ENCODE measurements around the gene GPC1.

GPC1 gene

DNA sequence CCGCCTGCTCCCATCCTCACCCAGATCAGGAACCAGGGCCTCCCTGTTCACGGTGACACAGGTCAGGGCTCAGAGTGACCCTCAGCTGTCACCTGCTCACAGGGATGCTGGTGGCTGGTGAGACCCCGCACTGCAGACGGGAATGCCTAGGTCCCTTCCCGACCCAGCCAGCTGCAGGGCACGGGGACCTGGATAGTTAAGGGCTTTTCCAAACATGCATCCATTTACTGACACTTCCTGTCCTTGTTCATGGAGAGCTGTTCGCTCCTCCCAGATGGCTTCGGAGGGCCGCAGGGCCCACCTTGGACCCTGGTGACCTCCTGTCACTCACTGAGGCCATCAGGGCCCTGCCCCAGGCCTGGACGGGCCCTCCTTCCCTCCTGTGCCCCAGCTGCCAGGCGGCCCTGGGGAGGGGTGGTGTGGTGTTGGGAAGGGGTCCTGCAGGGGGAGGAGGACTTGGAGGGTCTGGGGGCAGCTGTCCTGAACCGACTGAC lies 31.7 kb downstream of the GPC1 start:
- TF ChIP-seq, protein P1, sequence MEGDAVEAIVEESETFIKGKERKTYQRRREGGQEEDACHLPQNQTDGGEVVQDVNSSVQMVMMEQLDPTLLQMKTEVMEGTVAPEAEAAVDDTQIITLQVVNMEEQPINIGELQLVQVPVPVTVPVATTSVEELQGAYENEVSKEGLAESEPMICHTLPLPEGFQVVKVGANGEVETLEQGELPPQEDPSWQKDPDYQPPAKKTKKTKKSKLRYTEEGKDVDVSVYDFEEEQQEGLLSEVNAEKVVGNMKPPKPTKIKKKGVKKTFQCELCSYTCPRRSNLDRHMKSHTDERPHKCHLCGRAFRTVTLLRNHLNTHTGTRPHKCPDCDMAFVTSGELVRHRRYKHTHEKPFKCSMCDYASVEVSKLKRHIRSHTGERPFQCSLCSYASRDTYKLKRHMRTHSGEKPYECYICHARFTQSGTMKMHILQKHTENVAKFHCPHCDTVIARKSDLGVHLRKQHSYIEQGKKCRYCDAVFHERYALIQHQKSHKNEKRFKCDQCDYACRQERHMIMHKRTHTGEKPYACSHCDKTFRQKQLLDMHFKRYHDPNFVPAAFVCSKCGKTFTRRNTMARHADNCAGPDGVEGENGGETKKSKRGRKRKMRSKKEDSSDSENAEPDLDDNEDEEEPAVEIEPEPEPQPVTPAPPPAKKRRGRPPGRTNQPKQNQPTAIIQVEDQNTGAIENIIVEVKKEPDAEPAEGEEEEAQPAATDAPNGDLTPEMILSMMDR (IDR thresholded peaks at IDR 0.05; ENCODE audit: insufficient read depth, low read depth, low read length, missing control alignments): no peak
- no peak overlapping the region for H3K4me3 ChIP-seq (ENCODE audit: low read length)
- no peak for DNase-seq (ENCODE audit: low read depth)

DNA sequence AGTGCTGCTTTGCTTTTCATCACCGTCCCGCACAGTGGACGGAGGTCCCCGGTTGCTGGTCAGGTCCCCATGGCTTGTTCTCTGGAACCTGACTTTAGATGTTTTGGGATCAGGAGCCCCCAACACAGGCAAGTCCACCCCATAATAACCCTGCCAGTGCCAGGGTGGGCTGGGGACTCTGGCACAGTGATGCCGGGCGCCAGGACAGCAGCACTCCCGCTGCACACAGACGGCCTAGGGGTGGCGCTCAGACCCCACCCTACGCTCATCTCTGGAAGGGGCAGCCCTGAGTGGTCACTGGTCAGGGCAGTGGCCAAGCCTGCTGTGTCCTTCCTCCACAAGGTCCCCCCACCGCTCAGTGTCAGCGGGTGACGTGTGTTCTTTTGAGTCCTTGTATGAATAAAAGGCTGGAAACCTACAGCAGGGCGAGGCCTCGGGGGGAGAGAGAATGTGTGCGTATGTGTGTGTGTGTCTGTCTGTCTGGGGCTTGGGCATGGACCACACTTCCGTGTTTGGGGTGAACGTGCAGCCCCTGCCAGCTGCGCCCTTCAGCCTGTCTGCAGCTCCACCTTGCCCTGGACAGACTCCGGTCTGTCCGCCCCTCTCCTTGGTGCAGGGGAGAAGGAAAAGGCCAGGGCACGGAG lies 32.3 kb downstream of the GPC1 start:
- no peak for DNase-seq (ENCODE audit: low read depth)
- TF ChIP-seq, protein P1 (IDR thresholded peaks at IDR 0.05; ENCODE audit: insufficient read depth, low read depth, low read length, missing control alignments): no peak
- no peak overlapping the region for H3K4me3 ChIP-seq (ENCODE audit: low read length)

DNA sequence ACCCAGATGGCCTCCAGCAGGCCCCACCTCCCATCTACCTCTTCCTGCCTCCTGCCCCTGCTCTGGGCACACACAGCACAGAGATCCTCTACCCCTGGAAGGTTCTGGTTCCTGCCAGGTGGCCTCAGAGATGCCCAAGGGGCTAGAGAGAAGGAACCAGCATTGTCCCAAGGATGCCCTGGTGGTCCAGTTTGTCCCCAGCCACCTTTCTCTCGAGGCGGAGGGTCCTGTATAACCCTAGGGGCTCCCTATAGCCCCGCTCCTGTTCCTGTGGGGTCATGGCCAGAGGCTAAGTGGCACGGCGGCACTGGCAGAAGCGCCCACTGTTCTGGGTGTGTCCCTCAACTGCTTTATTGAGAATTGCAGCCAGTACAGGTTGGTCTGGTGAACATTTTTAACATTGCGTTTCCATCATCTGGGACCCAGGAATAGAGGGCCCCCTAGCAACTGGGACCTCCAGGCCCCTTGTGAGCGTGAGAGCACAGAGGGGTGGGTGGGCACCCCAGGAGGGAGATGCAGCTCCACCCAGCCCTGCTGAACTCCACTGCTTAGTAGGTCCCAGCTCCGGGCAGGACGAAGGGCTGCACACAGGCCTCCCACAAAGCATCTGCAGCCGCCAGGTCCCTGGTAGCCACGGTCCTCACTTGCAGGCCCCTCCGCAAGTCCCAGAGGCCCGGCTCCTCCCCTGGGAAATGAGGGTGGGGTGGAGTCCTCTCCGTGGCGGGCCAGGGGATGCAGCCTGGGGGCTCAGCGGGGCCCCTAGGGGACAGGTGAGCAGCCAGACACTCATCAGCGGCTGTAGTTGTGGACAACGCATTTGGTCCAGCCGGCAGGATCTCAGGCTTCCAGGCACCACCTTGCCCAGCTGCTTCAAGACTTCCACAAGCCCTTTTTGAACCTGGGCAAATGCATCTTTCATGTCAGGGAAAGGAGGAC lies 33.1 kb downstream of the GPC1 start:
- H3K4me3 ChIP-seq (ENCODE audit: low read length): no peak overlapping the region
- DNase-seq (ENCODE audit: low read depth): no peak
- TF ChIP-seq, protein P1 (IDR thresholded peaks at IDR 0.05; ENCODE audit: insufficient read depth, low read depth, low read length, missing control alignments): no peak

DNA sequence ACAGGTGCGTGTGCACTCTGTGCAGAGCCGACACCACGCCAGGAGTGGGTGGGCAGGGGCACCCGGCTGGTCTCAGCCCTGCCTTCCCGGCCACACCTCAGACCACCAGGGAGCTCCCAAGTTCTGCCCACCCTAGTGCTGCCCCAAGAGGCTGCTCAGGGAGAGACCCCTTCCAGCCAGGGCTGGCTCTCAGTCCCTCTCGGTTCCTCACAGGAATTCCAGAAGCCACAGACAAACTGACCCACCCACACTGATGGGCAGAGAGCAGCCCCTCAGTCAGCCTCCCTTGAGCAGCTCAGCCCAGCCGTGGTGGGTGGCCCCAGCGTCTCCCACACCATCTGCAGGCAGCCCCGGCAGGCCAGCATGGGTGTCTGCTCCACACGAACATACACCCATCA lies 33.8 kb downstream of the GPC1 start:
- H3K4me3 ChIP-seq (ENCODE audit: low read length): no peak overlapping the region
- DNase-seq (ENCODE audit: low read depth): no peak
- TF ChIP-seq, protein P1 (IDR thresholded peaks at IDR 0.05; ENCODE audit: insufficient read depth, low read depth, low read length, missing control alignments): no peak

DNA sequence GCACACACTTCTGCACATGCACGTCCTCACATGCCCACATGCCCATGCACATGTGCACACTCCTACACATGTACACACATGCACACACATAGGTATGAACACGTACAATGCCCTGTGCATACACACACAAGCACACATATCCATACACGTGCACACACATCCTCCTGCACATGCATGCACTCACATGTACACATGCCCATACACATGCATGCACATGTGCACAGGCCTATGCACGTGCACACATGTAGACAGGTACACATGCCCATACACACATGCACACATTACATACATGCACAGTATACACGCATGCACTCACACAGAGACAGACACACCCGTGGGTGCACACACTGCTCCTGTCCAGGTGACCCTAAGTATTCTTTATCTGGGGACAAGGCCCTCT lies 34.3 kb downstream of the GPC1 start:
- TF ChIP-seq, protein P1 (IDR thresholded peaks at IDR 0.05; ENCODE audit: insufficient read depth, low read depth, low read length, missing control alignments): no peak
- H3K4me3 ChIP-seq (ENCODE audit: low read length): no peak overlapping the region
- DNase-seq (ENCODE audit: low read depth): no peak

DNA sequence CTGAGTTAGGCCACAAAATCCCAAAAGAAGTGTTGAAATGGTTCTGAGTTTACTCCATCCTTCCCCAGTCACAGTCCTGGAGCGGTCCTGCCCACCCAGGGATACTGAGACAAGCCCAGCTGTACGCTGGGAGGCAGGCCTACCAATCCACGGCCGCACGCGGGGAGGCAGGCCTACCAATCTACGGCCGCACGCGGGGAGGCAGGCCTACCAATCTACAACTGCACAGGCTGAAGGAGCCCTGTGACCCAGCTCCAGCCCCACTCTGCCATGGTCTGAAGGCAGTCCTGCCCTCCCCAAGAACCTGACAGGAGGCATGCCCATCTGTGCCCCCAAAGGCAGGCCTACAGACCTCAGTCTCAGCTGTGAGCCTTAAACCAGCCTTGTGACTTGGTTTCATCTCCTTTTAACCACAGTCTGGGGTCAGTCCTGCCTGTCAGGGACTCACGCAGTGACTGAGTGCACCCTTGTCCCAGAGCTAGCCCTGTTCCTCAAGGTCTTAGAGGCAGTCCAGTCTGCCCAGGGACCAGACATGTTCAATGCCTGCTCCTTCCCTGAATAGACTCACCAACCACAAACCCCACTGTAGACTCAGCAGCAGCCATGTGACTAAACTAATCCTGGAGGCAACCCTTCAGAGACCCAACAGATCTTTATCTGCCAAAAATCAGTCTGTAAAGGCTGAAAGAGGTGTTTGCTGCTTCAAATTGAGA lies 36.8 kb downstream of the GPC1 start:
- DNase-seq (ENCODE audit: low read depth): no peak
- TF ChIP-seq, protein P1 (IDR thresholded peaks at IDR 0.05; ENCODE audit: insufficient read depth, low read depth, low read length, missing control alignments): no peak
- no peak overlapping the region for H3K4me3 ChIP-seq (ENCODE audit: low read length)
